ENCODE results near the gene MYO3B. TPM values are rescaled to one million over a fixed set of nuclear protein-coding genes. Genes with fewer than 3 reads are reported as not detected.

MYO3B gene
- total and polyA plus RNA-seq, 2 of the 8 experiments (the other 6 are each of a cell fraction or from before 2014, with no cell fraction given), result 0.17 to 0.19 TPM

DNA sequence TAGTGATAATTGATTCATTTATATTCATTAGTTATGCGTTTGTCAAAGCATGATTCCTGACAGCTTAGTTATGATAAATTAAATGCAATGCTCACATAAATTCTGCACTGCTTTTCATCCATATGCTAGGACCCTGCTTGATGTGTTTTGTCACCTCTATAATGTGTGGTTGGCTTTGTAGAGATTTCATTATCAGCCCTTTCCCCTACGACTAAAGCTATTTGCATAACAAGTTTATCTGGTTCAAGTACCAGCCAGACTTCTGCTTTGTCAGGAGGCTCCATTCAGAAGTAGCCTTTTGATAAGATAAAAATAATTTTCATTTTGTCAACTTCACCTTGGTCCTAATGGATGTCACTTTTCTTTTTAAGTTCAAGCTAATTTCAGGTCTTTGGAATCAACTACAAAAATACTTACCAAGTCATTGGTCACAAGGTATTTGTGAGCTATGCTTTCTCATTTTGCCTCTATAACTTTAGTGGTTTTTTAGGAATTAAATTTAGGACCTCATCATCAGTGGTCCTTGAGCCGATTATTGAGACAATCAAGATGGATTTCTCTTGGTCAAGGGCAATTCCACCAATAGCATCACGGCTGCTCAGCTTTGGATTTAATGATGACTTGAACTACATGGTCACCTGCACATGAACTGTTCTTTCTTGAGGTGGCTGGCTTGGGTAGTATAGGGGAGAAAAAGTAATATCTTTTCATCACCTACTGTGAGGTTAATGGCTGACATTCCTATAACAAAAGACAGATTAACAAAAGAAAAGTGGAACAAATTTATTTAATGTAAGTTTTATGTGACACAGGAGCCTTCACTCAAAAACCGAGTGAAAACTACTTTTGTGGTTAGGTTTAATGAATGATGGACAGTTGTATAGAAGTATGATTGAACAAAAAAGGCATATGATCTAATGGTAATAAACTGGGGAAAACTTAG, 162.1 kb downstream of the MYO3B start:
- no peaks in the 10 kb centered on the region for H4K20me1 ChIP-seq (replicated peaks in 1 of 2; ENCODE audit: control insufficient read depth in 1 of 2, insufficient read depth in 2 of 2, low read length in 2 of 2)
- H3K36me3 ChIP-seq (ENCODE audit: control insufficient read depth in 2 of 4, insufficient read depth in 4 of 4, low read length in 3 of 4), result no peaks in the 10 kb centered on the region
- peak; percentile 85 for FAIRE-seq
- 55% methylated on average over 5 of the region's 5 CpGs; no CpG with 5 or more reads in 1 of the 2 experiments for WGBS, 2 experiments (ENCODE audit: extremely low coverage in 1 of 2, insufficient coverage in 1 of 2, insufficient read length in 1 of 2, insufficient replicate concordance in 2 of 2, low coverage in 1 of 2, low lambda C conversion rate in 2 of 2, missing lambda C conversion rate in 1 of 2)
- H4K91ac ChIP-seq (replicated peaks; ENCODE audit: insufficient read length, low read length), result peak overlapping the region; percentile 6
- H3K4me2 ChIP-seq (ENCODE audit: insufficient read depth in 1 of 2, low read depth in 2 of 2, low read length in 2 of 2), result peak overlapping the region; percentile 45 to 51
- no peak overlapping the region for H4K5ac ChIP-seq (ENCODE audit: insufficient read length, low read depth, low read length)
- no peak overlapping the region for H3K14ac ChIP-seq (ENCODE audit: insufficient read length)
- no peak overlapping the region; a peak in 1 of 8 replicates for H3K4me3 ChIP-seq (ENCODE audit: extremely low read depth in 1 of 4, insufficient read depth in 2 of 4, low read depth in 3 of 4, low read length in 4 of 4)
- no peaks in the 10 kb centered on the region for H3K27me3 ChIP-seq (replicated peaks in 1 of 4; ENCODE audit: control insufficient read depth in 3 of 4, extremely low read depth in 1 of 4, insufficient read depth in 3 of 4, low read length in 3 of 4)
- no peak overlapping the region for H2AFZ ChIP-seq (ENCODE audit: low read length)
- H4K8ac ChIP-seq (ENCODE audit: extremely low read depth, insufficient read depth, low read length), result no peak overlapping the region
- no peak overlapping the region for H3K18ac ChIP-seq (ENCODE audit: extremely low read depth, low read length)
- no peak overlapping the region for H2BK120ac ChIP-seq (replicated peaks; ENCODE audit: low read depth, low read length)
- H3K79me2 ChIP-seq (ENCODE audit: control insufficient read depth in 1 of 2, insufficient read depth in 2 of 2, low read length in 2 of 2), result no peaks in the 10 kb centered on the region
- H2BK12ac ChIP-seq (ENCODE audit: low read depth, low read length), result no peak overlapping the region
- H3K23ac ChIP-seq (ENCODE audit: insufficient read length), result no peak overlapping the region
- TF ChIP-seq BCL11A (IDR thresholded peaks at IDR 0.05; ENCODE audit: low read depth in 2 of 2, low read length in 2 of 2), result peak in 1 of 2 experiments; percentile 10
- TF ChIP-seq USF2 (IDR thresholded peaks at IDR 0.05; ENCODE audit: low read length), result no peak
- TF ChIP-seq POU5F1 (IDR thresholded peaks at IDR 0.05; ENCODE audit: low read depth, low read length), result 0 out of 2 replicates have a peak, but pooled peaks have one; percentile 32
- peak; percentile 40; the same call in 1 of the 2 replicates for TF ChIP-seq SP1 (IDR thresholded peaks at IDR 0.05; ENCODE audit: low read depth, low read length)
- TF ChIP-seq KDM4A (IDR thresholded peaks at IDR 0.05; ENCODE audit: low read depth, low read length, severe bottlenecking), result no peak
- TF ChIP-seq SRF (IDR thresholded peaks at IDR 0.05; ENCODE audit: low read depth, low read length), result no peak
- H3K9me3 ChIP-seq (ENCODE audit: insufficient read depth in 2 of 2, low read depth in 1 of 2, low read length in 1 of 2), result no peaks in the 10 kb centered on the region
- H3K4me1 ChIP-seq (replicated peaks in 1 of 4; ENCODE audit: control insufficient read depth in 3 of 4, insufficient read depth in 4 of 4, low read length in 3 of 4), result peaks cover 0 to 13% (median 8%) of the 10 kb centered on the region in 4 experiments; a peak in 4 of 7 replicates
- no peak overlapping the region for H3K27ac ChIP-seq (ENCODE audit: low read depth, low read length)
- no peak overlapping the region for H3K4ac ChIP-seq (replicated peaks; ENCODE audit: insufficient read length, low read depth, low read length)
- no peak overlapping the region for H2AK5ac ChIP-seq (ENCODE audit: low read depth, low read length)
- no peak overlapping the region for H3K56ac ChIP-seq (replicated peaks; ENCODE audit: insufficient read length, low read depth, low read length)
- H3K9ac ChIP-seq (replicated peaks in 1 of 4; ENCODE audit: extremely low read depth in 1 of 4, low read depth in 3 of 4, low read length in 3 of 4), result no peak overlapping the region; a peak in 1 of 7 replicates
- no peak overlapping the region for H2BK20ac ChIP-seq (ENCODE audit: low read length)
- CTCF ChIA-PET (ENCODE audit: partially characterized antibody), result interaction anchor here (0.9 to 4.1 kb wide), 9 partner anchors 16 to 476 kb away, joined by 3 to 16 read pairs (median 4); no protein-coding TSS in a partner anchor
- no peak overlapping the region for H2BK15ac ChIP-seq (ENCODE audit: low read length)
- POLR2A ChIA-PET (ENCODE audit: partially characterized antibody), result interaction anchor here (0.8 kb wide), 1 partner anchor 13 kb away, joined by 3 read pairs; no protein-coding TSS in a partner anchor
- H2BK5ac ChIP-seq (ENCODE audit: low read depth, low read length), result no peak overlapping the region
- H3K23me2 ChIP-seq (ENCODE audit: low read depth, low read length), result no peaks in the 10 kb centered on the region
- H3K79me1 ChIP-seq (ENCODE audit: low read depth, low read length), result no peaks in the 10 kb centered on the region
- DNase-seq (ENCODE audit: low read depth in 1 of 2, low spot score in 2 of 2), result no peak
